Breast epithelium (tissue), 4 donors: Measurements from ENCODE around the gene AGAP2. TPM values are rescaled to one million over a fixed set of nuclear protein-coding genes. Genes with fewer than 3 reads are reported as not detected.

Source experiments
- DNase-seq, 2 donors: peaks; one replicate each; pipeline ENCODE4 v3.0.0-alpha.2; 2019; ENCODE audit warnings: low spot score in 2 of 2
- H3K27ac ChIP-seq, 2 donors: fragments of 200-600 bp; sonication (generic) in 1 of 2; one replicate each; pipeline ENCODE4 v1.5.1; 2016 to 2019; ENCODE audit warnings: mild to moderate bottlenecking in 1 of 2
- H3K27me3 ChIP-seq, 2 donors: fragments of 200-600 bp; sonication (generic) in 1 of 2; one replicate each; pipeline versions ENCODE4 v1.5.1 to v1.6.0; 2017 to 2019; ENCODE audit warnings: control low read depth in 1 of 2, mild to moderate bottlenecking in 1 of 2
- H3K36me3 ChIP-seq: fragments of 200-600 bp; one replicate; pipeline ENCODE4 v1.5.1; 2019
- H3K4me1 ChIP-seq, 2 donors: fragments of 200-600 bp; sonication (generic); one replicate each; pipeline ENCODE4 v1.5.1; 2016 to 2019; ENCODE audit warnings: control low read depth in 1 of 2
- H3K4me3 ChIP-seq, 3 donors: fragments of 200-600 bp; sonication (generic); 1 replicate in 2 of 3; 2 replicates in 1 of 3; pipeline ENCODE4 v1.5.1; 2016 to 2019; ENCODE audit warnings: mild to moderate bottlenecking in 3 of 3, moderate library complexity in 2 of 3
- H3K9me3 ChIP-seq, 2 donors: fragments of 200-600 bp; sonication (generic) in 1 of 2; one replicate each; pipeline ENCODE4 v1.5.1; 2016 to 2019; ENCODE audit warnings: control low read depth in 1 of 2
- POLR2A ChIP-seq: fragments of 450-650 bp; IDR thresholded peaks from one replicate; pipeline ENCODE4 v1.6.1; 2016; ENCODE audit warnings: antibody characterized with exemption, mild to moderate bottlenecking, moderate library complexity
- POLR2AphosphoS5 ChIP-seq, 3 donors: sonication (generic); formaldehyde crosslinking; IDR thresholded peaks; one replicate each; pipeline ENCODE4 v1.6.1; 2017; ENCODE audit warnings: antibody characterized with exemption in 3 of 3
- intact Hi-C: fragments of 100-400 bp; cut with DNase I; formaldehyde crosslinking; loops from one replicate; pipeline ENCODE4 v1.15.1; 2023; ENCODE audit warnings: low total_unique reads
- total RNA-seq, 3 donors: library from RNA; depleted of rRNA; stranded (reverse); fragments of >200 nt; gene quantifications; one replicate each; pipeline ENCODE4 v1.1.0, GENCODE V29; 2016
- TF ChIP-seq, protein P1 (sequence below), 3 donors: fragments of 450-650 bp; IDR thresholded peaks; one replicate each; pipeline ENCODE4 v1.5.1; 2016 to 2017; ENCODE audit warnings: antibody characterized with exemption in 3 of 3, mild to moderate bottlenecking in 3 of 3, moderate library complexity in 3 of 3

AGAP2 gene
- total RNA-seq, 3 donors from 2014 or later, result 1.2 to 1.8 (median 1.6) TPM

DNA sequence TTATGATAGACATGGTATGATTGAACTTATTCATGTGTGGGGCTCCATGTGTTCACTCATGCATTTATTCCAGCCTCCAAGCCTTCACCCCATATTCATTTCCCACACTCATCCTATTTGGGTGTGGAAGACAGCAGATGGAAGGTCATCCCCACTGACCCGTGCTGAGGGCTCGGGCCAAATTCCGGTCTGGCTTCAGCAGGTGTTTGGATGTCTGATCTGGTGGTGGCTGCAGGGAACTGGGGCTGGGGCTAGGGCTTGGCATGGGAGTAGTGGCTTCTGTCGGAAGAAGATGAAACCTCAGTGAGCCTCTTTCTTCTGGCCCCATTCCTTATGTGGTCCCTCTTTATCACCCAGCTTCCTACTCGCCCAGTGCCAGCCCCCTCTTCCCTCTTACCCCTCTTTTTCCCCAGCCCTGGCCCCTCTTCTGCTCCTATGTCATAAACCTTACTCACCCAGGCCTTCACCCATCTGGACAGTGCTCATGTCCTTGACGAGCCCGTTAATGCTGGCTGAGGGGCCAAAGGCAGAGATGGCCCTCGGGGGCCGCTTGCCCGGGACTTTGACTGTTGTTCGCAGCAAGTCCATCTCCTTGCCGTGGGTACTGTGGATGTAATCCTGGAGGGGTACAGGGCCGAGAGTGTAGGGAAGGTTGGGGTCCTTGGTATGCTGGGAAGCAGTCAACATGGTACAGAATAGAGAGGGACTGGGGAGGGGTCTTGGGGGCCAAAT, 8.0 kb downstream of the AGAP2 start:
- Histone ChIP-seq H3K4me1 (peaks cover 0 to 5% of the 10 kb centered on the region in 2 donors), H3K27ac (no peak overlapping the region), H3K27me3 (peaks cover 0 to 5% of the 10 kb centered on the region in 2 donors), H3K36me3 (no peaks in the 10 kb centered on the region), H3K9me3 (no peaks in the 10 kb centered on the region), H3K4me3 (no peak overlapping the region)
- DNase-seq, result no peak
- intact Hi-C loops, result no loop called here
- no peak for TF ChIP-seq POLR2A
- TF ChIP-seq, protein P1, sequence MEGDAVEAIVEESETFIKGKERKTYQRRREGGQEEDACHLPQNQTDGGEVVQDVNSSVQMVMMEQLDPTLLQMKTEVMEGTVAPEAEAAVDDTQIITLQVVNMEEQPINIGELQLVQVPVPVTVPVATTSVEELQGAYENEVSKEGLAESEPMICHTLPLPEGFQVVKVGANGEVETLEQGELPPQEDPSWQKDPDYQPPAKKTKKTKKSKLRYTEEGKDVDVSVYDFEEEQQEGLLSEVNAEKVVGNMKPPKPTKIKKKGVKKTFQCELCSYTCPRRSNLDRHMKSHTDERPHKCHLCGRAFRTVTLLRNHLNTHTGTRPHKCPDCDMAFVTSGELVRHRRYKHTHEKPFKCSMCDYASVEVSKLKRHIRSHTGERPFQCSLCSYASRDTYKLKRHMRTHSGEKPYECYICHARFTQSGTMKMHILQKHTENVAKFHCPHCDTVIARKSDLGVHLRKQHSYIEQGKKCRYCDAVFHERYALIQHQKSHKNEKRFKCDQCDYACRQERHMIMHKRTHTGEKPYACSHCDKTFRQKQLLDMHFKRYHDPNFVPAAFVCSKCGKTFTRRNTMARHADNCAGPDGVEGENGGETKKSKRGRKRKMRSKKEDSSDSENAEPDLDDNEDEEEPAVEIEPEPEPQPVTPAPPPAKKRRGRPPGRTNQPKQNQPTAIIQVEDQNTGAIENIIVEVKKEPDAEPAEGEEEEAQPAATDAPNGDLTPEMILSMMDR (IDR thresholded peaks at IDR 0.05), result no peak
- TF ChIP-seq POLR2AphosphoS5 (IDR thresholded peaks at IDR 0.05), result no peak

DNA sequence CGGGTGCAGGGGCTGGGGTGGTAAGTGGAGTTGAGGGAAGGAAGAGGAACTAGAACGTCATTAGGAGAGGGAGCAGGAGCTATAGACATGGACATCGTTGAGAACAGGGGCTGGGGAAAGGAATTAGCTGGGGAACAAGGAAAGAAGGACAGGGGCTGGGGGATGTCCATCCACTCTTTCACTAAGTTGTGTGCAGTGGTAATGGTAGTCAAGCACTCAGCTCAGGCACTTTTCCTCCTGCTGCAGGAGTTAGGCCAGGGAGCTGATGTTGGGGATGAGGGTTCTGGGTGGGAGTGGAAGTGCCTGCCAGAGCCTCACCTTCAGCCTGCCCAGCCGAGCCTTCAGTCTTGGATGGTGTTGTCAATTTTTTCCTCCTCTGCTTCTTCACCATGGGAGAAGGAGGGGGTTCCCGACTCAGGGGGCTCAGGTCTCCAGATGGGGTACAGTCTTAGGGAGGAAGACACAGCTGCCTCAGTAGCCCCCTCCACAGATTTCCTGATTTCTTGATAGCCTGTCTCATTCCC, 9.2 kb downstream of the AGAP2 start:
- intact Hi-C loops, result no loop called here
- no peak for DNase-seq

DNA sequence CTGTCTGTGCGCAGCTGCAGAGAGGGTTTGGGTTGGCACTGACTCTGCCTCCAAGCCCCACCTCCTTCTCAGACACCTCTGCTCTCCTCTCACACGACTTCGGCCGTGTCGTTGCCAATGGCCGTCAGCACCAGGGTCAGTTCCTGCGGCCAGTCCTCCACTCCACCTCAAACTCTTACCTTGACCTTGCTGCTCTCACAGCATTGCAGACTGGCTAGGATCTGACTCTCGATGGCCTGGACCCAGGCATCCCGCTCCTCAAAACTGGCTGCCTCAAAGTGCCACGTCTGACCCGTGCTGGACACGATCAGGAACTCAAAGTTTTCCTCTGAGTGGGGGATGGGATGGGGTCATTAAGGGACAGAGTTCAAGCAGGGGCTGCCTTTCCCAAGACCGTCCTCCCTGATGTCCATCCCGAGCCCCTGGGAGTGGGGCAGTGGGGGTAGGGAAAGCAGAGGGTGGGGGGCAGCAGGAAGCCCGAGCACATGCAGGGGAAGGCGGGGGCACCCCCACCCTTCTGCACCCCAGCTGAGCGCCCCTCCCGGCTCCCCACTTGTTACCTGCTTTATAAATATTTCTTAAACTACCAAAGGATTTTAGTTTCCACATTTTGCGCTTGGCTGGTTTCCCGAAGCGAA, 10.7 kb downstream of the AGAP2 start:
- no peaks in the 10 kb centered on the region for H3K27me3 ChIP-seq
- peak in 1 of 2 donors; percentile 7 for DNase-seq
- no peak for TF ChIP-seq POLR2A
- TF ChIP-seq, protein P1 (IDR thresholded peaks at IDR 0.05), result no peak
- no peak for TF ChIP-seq POLR2AphosphoS5 (IDR thresholded peaks at IDR 0.05)
- intact Hi-C loops, result no loop called here
- no peaks in the 10 kb centered on the region for H3K36me3 ChIP-seq
- no peaks in the 10 kb centered on the region for H3K9me3 ChIP-seq
- no peak overlapping the region for H3K4me3 ChIP-seq
- H3K27ac ChIP-seq, result no peak overlapping the region
- H3K4me1 ChIP-seq, result peaks cover 0 to 5% of the 10 kb centered on the region in 2 donors

More for the DNA sequence above, 9.2 kb downstream of the AGAP2 start:
- no peak for TF ChIP-seq POLR2A
- TF ChIP-seq POLR2AphosphoS5 (IDR thresholded peaks at IDR 0.05), result no peak
- TF ChIP-seq, protein P1 (IDR thresholded peaks at IDR 0.05), result no peak
- H3K4me3 ChIP-seq, result no peak overlapping the region
- no peaks in the 10 kb centered on the region for H3K9me3 ChIP-seq
- H3K27ac ChIP-seq, result no peak overlapping the region
- peaks cover 0 to 5% of the 10 kb centered on the region in 2 donors for H3K4me1 ChIP-seq
- peaks cover 0 to 3% of the 10 kb centered on the region in 2 donors for H3K27me3 ChIP-seq
- H3K36me3 ChIP-seq, result no peaks in the 10 kb centered on the region

DNA sequence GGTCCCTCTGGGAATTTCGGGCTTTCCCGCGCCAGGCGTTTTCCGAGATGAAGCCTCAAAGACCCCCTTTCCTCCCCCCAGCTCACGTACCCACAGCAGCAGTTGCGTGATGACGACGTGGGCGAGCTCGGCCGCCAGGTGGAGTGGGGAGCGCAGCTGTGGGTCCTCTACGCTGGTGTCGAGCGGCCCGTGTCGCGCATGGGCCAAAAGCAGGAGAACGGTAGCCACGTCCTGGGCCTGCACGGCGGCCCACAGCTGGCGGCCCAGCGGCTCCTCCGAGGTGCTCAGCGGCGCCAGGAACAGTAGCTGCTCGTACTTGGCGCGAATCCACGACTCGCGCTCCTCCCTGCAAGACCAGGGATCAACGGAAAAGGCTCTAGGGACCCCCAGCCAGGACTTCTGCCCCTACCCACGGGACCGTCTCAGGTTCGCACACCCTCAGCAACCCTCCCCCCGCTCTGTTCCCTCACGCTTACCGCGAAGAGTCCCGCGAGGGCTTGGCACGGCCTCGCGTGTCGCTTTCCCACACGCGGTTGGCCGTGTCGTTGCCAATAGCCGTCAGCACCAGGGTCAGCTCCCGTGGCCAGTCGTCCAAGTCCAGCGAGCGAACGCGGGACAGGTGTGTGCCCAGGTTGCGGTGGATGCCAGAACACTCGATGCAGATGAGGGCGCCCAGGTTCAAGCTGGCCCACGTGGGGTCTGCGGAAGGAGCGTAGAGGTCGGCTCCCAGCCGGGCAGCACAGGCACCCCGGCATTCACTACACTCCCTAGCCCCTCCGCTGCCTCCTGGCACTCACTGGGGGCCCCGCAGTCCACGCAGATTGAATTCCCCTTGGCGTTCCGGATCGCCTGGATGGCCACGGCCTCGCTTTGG, 11.4 kb downstream of the AGAP2 start:
- peak overlapping the region; percentile 57 to 86 (median 82) for H3K4me3 ChIP-seq
- TF ChIP-seq POLR2AphosphoS5 (IDR thresholded peaks at IDR 0.05), result no peak
- TF ChIP-seq, protein P1 (IDR thresholded peaks at IDR 0.05), result peak; percentile 35 to 52 (median 43)
- no peaks in the 10 kb centered on the region for H3K9me3 ChIP-seq
- peaks cover 0 to 5% of the 10 kb centered on the region in 2 donors for H3K4me1 ChIP-seq
- DNase-seq, result peak in 1 of 2 donors; percentile 34
- H3K36me3 ChIP-seq, result no peaks in the 10 kb centered on the region
- H3K27me3 ChIP-seq, result no peaks in the 10 kb centered on the region
- peak overlapping the region; percentile 80 to 91 for H3K27ac ChIP-seq
- intact Hi-C loops, result no loop called here
